Smooth muscle cell of the coronary artery (primary cell): Measurements from ENCODE around the gene TTC14. TPM values are rescaled to one million over a fixed set of nuclear protein-coding genes. Genes with fewer than 3 reads are reported as not detected.

Source experiments
- total RNA-seq: library from RNA; depleted of rRNA; stranded (reverse); fragments of >200 nt; gene quantifications from 2 replicates; pipeline ENCODE4 v1.2.3, GENCODE V29; 2014; ENCODE audit warnings: low replicate concordance

Gene TTC14, protein sequence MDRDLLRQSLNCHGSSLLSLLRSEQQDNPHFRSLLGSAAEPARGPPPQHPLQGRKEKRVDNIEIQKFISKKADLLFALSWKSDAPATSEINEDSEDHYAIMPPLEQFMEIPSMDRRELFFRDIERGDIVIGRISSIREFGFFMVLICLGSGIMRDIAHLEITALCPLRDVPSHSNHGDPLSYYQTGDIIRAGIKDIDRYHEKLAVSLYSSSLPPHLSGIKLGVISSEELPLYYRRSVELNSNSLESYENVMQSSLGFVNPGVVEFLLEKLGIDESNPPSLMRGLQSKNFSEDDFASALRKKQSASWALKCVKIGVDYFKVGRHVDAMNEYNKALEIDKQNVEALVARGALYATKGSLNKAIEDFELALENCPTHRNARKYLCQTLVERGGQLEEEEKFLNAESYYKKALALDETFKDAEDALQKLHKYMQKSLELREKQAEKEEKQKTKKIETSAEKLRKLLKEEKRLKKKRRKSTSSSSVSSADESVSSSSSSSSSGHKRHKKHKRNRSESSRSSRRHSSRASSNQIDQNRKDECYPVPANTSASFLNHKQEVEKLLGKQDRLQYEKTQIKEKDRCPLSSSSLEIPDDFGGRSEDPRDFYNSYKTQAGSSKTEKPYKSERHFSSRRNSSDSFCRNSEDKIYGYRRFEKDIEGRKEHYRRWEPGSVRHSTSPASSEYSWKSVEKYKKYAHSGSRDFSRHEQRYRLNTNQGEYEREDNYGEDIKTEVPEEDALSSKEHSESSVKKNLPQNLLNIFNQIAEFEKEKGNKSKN
- total RNA-seq: 23.9 and 30.8 TPM in 2 replicates

DNA sequence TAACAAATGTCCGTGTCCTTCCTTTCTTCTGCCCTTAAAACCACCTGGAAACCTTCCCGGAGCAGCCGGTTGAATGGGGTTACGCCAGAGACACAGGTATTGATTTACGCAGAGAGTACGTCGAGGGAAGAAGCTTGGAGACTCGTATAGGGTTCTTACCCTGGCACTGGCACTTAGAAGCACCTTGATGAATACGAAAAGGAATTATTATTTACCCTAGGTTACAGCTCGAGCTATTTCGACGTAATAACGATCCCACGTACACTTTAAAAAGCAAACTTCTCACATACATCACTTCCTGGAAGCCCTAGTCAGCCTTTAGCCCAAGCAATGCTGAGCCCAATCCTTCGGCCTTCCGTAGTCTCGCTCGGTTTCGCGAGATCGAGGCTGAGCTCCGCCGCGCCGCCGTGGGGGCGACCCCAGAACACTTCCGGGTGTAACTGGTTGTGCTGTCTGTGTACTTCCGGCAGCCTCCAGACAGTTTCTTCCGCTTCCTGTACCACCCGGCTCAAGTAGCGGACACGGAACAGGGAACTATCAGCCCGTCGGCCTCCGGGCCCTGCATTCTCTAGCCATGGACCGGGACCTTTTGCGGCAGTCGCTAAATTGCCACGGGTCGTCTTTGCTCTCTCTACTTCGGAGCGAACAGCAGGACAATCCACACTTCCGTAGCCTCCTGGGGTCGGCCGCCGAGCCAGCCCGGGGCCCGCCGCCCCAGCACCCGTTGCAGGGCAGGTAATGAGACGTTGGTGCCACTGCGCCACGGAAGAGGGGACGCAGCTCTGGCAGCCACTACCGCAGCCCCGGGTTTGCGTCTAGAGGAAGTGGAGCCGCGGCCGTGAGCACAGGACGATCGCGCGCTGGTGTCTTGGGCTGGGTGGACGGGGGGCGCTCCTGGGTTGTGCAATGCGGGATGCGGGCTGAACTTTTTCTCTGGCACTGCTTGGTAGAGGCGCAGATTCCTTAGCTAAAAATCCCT is at the start of gene TTC14:
Gene TTC14 (plus strand): TSS at position 476 of the 979 bp plus-strand sequence. CDS start 99 bp downstream, at position 575.

Other genes with a start within 250 kb of the TTC14 start
- not detected in 2 replicates for gene CCDC39, start 77.3 kb downstream of the TTC14 start, total RNA-seq